ENCODE data around the gene PTMS. TPM values are rescaled to one million over a fixed set of nuclear protein-coding genes. Genes with fewer than 3 reads are reported as not detected.
A peak's percentile ranks its signal among the peaks of the same experiment; 100 is the strongest.

The PTMS gene
- total RNA-seq, 1 donor from 2014 or later, result 320 TPM

- Mint-ChIP-seq H3K27me3 (ENCODE audit: low read depth) (peaks cover 63% of the 10 kb centered on the region), H3K36me3 (peaks cover 30% of the 10 kb centered on the region), H3K27ac (no peak overlapping the region), H3K4me3 (no peak overlapping the region), H3K9me3 (no peaks in the 10 kb centered on the region), H3K4me1 (peaks cover 15% of the 10 kb centered on the region)
- TF ChIP-seq CTCF (IDR thresholded peaks at IDR 0.05; ENCODE audit: unreplicated experiment), result no peak
- DNase-seq (ENCODE audit: low spot score in 2 of 2, unreplicated experiment in 2 of 2), result no peak
Observed at GRCh38 chr12:6775185-6776174, 9.3 kb downstream of the PTMS start.

GRCh38 chr12:6777386-6777785 is 11.2 kb downstream of the PTMS start:
- H3K27me3 Mint-ChIP-seq (ENCODE audit: low read depth), result peaks cover 56% of the 10 kb centered on the region
- no peaks in the 10 kb centered on the region for H3K9me3 Mint-ChIP-seq
- TF ChIP-seq CTCF (IDR thresholded peaks at IDR 0.05; ENCODE audit: unreplicated experiment), result no peak
- DNase-seq (ENCODE audit: low spot score in 2 of 2, unreplicated experiment in 2 of 2), result no peak
- no peak overlapping the region for H3K27ac Mint-ChIP-seq
- H3K4me3 Mint-ChIP-seq, result no peak overlapping the region
- peaks cover 15% of the 10 kb centered on the region for H3K4me1 Mint-ChIP-seq
- peaks cover 18% of the 10 kb centered on the region for H3K36me3 Mint-ChIP-seq

- H3K9me3 Mint-ChIP-seq, result no peaks in the 10 kb centered on the region
- DNase-seq (ENCODE audit: low spot score in 2 of 2, unreplicated experiment in 2 of 2), result no peak
- peaks cover 15% of the 10 kb centered on the region for H3K4me1 Mint-ChIP-seq
- peak overlapping the region; percentile 71 for H3K27ac Mint-ChIP-seq
- TF ChIP-seq CTCF (IDR thresholded peaks at IDR 0.05; ENCODE audit: unreplicated experiment), result no peak
- H3K4me3 Mint-ChIP-seq, result peak overlapping the region; percentile 79
- peaks cover 48% of the 10 kb centered on the region for H3K27me3 Mint-ChIP-seq (ENCODE audit: low read depth)
- H3K36me3 Mint-ChIP-seq, result peaks cover 17% of the 10 kb centered on the region
Observed at GRCh38 chr12:6778217-6778573, 12.0 kb downstream of the PTMS start.

GRCh38 chr12:6778574-6779550 is 12.7 kb downstream of the PTMS start:
- peaks cover 13% of the 10 kb centered on the region for H3K4me1 Mint-ChIP-seq
- TF ChIP-seq CTCF (IDR thresholded peaks at IDR 0.05; ENCODE audit: unreplicated experiment), result peak; percentile 85
- peak; percentile 85 to 96 for DNase-seq (ENCODE audit: low spot score in 2 of 2, unreplicated experiment in 2 of 2)
- H3K4me3 Mint-ChIP-seq, result peak overlapping the region; percentile 79
- H3K36me3 Mint-ChIP-seq, result peaks cover 14% of the 10 kb centered on the region
- peak overlapping the region; percentile 71 for H3K27ac Mint-ChIP-seq
- peaks cover 45% of the 10 kb centered on the region for H3K27me3 Mint-ChIP-seq (ENCODE audit: low read depth)
- H3K9me3 Mint-ChIP-seq, result no peaks in the 10 kb centered on the region

- DNase-seq (ENCODE audit: low spot score in 2 of 2, unreplicated experiment in 2 of 2), result no peak
- Mint-ChIP-seq H3K36me3 (peaks cover 10% of the 10 kb centered on the region), H3K4me3 (no peak overlapping the region), H3K27me3 (ENCODE audit: low read depth) (peaks cover 35% of the 10 kb centered on the region), H3K9me3 (no peaks in the 10 kb centered on the region), H3K27ac (no peak overlapping the region), H3K4me1 (peaks cover 13% of the 10 kb centered on the region)
- no peak for TF ChIP-seq CTCF (IDR thresholded peaks at IDR 0.05; ENCODE audit: unreplicated experiment)
Observed at GRCh38 chr12:6779708-6780432, 13.7 kb downstream of the PTMS start.
